NCI-H1930 (cell line): Measurements from ENCODE around the gene OTOA.
"Not testable (repeated sequence)": the region's sequence is repeated elsewhere in the genome, so short reads cannot be mapped to it uniquely, and the experiment has no call there.

Source experiments
- DNase-seq, 2 experiments: peaks; one replicate each; lab custom pipeline; 2025; lab: John Stamatoyannopoulos, UW

The OTOA gene

GRCh38 chr16:21674456-21674855 lies 10.7 kb downstream of the OTOA start:
- DNase-seq = not testable (repeated sequence)

- DNase-seq = not testable (repeated sequence)
These were observed 16.9 kb downstream of the OTOA start for GRCh38 chr16:21680714-21681113.

- DNase-seq = no peak
These were observed 19.4 kb downstream of the OTOA start for GRCh38 chr16:21683184-21683583.

- peak; percentile 7 to 44 for DNase-seq
These were observed 20.4 kb downstream of the OTOA start for GRCh38 chr16:21684199-21684598.

- no peak for DNase-seq
These were observed 21.3 kb downstream of the OTOA start for GRCh38 chr16:21685034-21685455.

- no peak for DNase-seq
These were observed 25.3 kb downstream of the OTOA start for GRCh38 chr16:21689107-21689506.

- not testable (repeated sequence) for DNase-seq
These were observed 27.2 kb downstream of the OTOA start for GRCh38 chr16:21690967-21691366.

- DNase-seq = no peak
These were observed 30.8 kb downstream of the OTOA start for GRCh38 chr16:21694609-21695008.

- DNase-seq = no peak
These were observed 33.3 kb downstream of the OTOA start for GRCh38 chr16:21697032-21697431.

- no peak for DNase-seq
These were observed 34.6 kb downstream of the OTOA start for GRCh38 chr16:21698169-21699032.

- DNase-seq = no peak
These were observed 37.5 kb downstream of the OTOA start for GRCh38 chr16:21701271-21701670.

GRCh38 chr16:21702276-21702675 lies 38.5 kb downstream of the OTOA start:
- no peak for DNase-seq

GRCh38 chr16:21703156-21703555 lies 39.4 kb downstream of the OTOA start:
- DNase-seq = no peak

GRCh38 chr16:21703589-21704174 lies 39.9 kb downstream of the OTOA start:
- DNase-seq = no peak

- no peak for DNase-seq
These were observed 40.5 kb downstream of the OTOA start for GRCh38 chr16:21704266-21704665.

- DNase-seq = no peak
These were observed 41.0 kb downstream of the OTOA start for GRCh38 chr16:21704733-21705132.

- peak; percentile 11 to 67 for DNase-seq
These were observed 44.9 kb downstream of the OTOA start for GRCh38 chr16:21708533-21709115.

- DNase-seq = no peak
These were observed 47.2 kb downstream of the OTOA start for GRCh38 chr16:21710938-21711337.

- no peak for DNase-seq
These were observed 50.0 kb downstream of the OTOA start for GRCh38 chr16:21713549-21714368.

- DNase-seq = not testable (repeated sequence)
These were observed 50.5 kb downstream of the OTOA start for GRCh38 chr16:21714369-21714618.

GRCh38 chr16:21717608-21718007 lies 53.8 kb downstream of the OTOA start:
- DNase-seq = no peak

- no peak for DNase-seq
These were observed 55.5 kb downstream of the OTOA start for GRCh38 chr16:21719283-21719682.

- DNase-seq = no peak
These were observed 56.8 kb downstream of the OTOA start for GRCh38 chr16:21720533-21720932.
